ENCODE results near the gene P2RY8.
"Not testable (repeated sequence)": the region's sequence is repeated elsewhere in the genome, so short reads cannot be mapped to it uniquely, and the experiment has no call there.

The P2RY8 gene

GRCh38 chrX:1462596-1463251, 74.3 kb downstream of the P2RY8 start:
- no peak for DNase-seq

GRCh38 chrX:1462110-1462509, 74.9 kb downstream of the P2RY8 start:
- DNase-seq: no peak

- DNase-seq: no peak
Observed at GRCh38 chrX:1455948-1456280, 81.1 kb downstream of the P2RY8 start.

DNA sequence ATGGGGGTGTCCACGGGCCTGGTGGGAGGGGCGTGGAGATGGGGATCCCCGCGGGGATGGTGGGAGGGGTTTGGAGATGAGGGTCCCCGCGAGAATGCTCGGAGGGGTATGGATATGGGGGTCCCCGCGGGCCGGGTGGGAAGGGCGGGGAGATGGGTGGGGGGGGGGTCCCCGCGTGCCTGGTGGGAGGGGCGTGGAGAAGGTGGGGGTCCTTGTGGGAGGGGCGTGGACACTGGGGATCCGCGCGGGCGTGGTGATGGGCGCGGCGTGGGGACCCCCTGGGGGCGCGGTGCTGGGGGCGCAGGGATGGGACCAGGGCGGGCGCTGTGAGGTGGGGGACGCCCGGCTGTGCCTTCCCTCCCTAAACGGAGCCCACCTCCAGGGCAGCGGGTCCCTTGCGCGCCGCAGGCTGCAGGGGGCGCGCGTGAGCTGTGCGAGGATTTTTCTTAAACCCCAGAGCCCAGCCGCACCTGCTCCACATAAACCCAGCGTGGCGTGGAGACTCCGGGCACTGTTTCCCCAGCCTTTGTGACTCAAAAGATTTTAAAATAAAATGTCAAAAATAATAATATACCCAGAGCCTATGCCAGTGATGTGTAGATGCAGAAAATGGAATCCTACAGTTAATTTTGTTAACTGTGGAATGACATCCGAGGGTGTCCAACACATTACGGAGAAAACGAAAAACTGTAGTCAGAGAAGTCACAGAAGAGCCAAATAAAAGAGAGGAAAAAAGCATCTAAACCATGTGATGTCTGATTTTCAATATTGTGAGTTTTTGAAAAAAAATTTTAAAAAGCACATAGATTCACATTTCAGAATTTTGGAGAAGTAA, 82.8 kb downstream of the P2RY8 start:
- no peak for DNase-seq

DNA sequence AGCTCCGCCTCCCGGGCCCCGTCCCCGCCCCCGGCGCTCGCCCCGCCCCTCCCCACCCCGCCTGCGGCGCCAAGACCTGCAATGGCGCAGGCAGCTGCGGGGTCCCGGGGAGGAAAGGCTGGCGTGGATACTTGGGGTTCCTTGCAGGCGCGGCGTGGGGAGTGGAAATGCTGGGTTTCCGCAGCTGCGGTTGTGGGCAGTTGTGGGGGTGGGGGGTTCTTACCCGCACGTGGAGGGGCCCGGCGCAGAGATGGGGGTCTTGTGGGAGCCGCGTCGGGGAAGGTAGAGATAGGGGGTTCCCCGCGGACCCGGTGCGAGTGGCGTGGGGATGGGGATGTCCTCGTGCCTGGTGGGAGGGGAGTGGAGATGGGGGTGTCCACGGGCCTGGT, 83.6 kb downstream of the P2RY8 start:
- no peak for DNase-seq

DNA sequence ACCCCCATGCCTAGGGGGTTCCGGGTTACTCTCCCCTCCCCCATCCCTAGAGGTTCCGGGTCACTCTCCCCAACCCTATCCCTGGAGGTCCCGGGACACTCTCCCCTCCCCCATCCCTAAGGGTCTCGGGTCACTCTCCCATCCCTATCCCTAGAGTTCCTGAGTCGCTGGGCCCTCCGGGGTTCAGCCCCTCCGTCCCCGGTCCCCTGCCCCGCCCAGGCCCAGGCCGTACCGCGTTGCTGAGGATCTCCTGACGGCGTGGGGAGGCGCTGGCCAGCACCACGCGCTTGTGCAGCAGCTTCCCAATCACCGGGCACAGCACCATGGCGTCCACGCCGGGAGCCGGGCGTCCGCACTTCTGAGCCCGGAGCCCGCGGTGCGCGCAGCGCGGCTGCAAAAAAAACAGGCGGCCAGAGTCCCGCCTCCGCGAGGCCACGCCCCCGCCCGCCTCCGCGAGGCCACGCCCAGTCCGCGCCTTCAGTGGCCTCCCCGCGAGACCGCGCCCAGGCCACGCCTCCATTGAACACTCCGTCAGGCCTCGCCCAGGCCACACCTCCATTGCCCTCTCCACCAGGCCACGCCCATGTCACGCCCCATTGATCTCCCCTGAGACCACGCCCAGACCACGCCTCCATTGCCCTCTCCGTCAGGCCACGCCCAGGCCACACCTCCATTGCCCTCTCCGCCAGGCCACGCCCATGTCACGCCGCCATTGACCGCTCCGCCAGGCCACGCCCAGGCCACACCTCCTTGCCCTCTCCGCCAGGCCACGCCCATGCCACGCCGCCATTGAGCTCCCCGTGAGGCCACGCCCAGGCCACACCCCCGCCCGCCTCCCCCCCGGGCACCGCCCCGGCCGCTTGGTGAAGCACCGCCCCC, 84.2 kb downstream of the P2RY8 start, which contains the start of gene ASMTL:
Gene ASMTL (minus strand): TSS at position 394 of the 879 bp plus-strand sequence. CDS start 69 bp downstream, at position 325.
- DNase-seq: no peak

- no peak for DNase-seq
Observed at GRCh38 chrX:1451661-1452515, 85.1 kb downstream of the P2RY8 start.

DNA sequence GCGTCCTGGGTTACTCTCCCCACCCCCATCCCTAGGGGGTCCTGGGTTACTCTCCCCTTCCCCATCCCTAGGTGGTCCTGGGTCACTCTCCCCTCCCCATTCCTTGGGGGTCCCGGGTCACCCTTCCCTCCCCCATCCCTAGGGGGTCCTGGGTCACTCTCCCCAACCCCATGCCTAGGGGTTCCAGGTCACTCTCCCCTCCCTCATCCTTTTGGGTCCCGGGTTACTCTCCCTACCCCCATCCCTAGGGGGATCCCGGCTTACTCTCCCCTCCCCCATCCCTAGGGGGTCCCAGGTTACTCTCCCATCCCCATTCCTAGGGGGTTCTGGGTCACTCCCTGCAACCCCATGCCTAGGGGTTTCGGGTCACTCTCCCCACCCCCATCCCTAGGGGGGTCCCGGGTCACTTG, 85.7 kb downstream of the P2RY8 start:
- DNase-seq: no peak

GRCh38 chrX:1450361-1451161, 86.4 kb downstream of the P2RY8 start:
- no peak for DNase-seq

GRCh38 chrX:1449823-1450149, 87.2 kb downstream of the P2RY8 start:
- no peak for DNase-seq

DNA sequence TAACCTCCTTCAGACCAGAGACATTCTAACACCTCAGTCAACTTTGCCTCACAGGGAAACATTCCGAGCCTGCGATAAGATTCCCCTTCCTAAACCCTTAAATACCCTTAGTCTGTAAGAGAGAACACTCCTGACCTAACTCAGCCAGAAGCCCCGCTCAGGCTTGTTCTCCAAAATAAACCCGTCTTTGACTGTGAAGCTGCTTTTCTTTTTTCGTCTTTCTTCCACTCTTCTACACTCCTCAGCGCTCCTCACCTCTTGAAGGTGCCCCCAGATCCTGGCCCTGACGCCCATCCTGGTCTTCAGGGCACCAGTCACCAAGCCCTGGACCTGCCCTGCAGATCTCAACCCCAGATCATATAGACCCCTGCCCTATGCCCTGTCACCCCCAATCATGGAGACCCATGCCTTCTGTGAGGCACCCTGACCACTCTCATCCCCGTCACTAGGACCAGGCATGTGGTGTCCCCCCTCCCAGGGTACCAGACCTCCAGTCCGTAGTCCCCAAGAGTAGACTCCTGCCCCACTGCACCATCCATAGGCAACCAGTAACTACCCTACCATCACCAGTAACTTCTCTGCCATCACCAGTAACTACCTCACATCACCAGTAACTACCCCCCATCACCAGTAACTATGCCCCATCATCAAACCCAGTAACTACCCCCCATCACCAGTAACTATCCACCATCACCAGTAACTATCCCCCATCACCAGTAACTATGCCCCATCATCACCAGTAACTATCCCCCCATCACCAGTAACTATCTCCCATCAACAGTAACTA, 87.8 kb downstream of the P2RY8 start:
- no peak for DNase-seq

DNA sequence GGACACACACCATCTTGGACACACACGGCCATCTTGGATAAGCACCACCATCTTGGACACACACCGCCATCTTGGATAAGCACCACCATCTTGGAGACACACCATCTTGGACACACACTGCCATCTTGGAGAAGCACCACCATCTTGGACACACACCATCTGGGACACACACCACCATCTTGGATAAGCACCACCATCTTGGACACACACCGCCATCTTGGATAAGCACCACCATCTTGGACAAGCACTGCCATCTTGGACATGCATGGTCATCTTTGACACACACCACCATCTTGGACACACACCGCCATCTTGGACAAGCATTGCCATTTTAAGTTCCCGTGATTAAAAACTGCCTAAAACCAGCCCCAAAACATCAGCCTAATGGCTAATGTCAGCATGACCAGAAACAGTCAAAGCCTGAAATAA, 88.4 kb downstream of the P2RY8 start:
- not testable (repeated sequence) for DNase-seq

GRCh38 chrX:1447969-1448572, 88.9 kb downstream of the P2RY8 start:
- DNase-seq: not testable (repeated sequence)

- DNase-seq: not testable (repeated sequence)
Observed at GRCh38 chrX:1446984-1447968, 89.7 kb downstream of the P2RY8 start.

GRCh38 chrX:1444561-1445500, 92.2 kb downstream of the P2RY8 start:
- DNase-seq: no peak

- DNase-seq: no peak
Observed at GRCh38 chrX:1443496-1444075, 93.4 kb downstream of the P2RY8 start.

DNA sequence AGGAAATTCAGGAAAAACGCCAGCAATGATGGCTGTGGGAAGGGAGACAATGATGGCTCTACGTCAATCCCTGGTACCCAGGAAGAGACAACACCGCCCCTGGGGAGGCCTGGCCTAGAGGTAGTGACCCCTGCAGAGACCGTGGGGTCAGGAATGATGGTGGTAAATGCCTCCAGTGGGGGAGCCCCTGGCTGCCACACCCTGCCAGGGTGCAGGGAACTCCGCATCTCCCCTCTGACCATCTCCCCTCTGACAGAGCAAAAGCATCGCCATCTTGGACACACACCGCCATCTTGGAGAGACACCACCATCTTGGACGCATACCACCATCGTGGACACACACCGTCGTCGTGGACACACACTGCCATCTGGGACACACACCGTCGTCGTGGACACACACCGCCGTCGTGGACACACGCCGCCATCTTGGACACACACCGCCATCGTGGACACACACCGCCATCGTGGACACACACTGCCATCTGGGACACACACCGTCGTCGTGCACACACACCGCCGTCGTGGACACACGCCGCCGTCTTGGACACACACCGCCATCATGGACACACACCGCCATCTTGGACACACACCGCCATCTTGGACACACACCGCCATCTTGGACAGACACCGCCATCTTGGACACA, 94.1 kb downstream of the P2RY8 start:
- no peak for DNase-seq
